Measurements from ENCODE around the gene RABL6.

RABL6 gene

GRCh38 chr9:136804509-136805206 is 3.1 kb upstream of the RABL6 start:
- TF ChIP-seq TAF1 (IDR thresholded peaks at IDR 0.05; ENCODE audit: borderline replicate concordance, insufficient read depth, low read length) (no peak), REST (IDR thresholded peaks at IDR 0.05; ENCODE audit: insufficient read depth in 1 of 2, low read depth in 2 of 2, low read length in 2 of 2) (no peak), SIN3A (IDR thresholded peaks at IDR 0.05; ENCODE audit: borderline replicate concordance, insufficient read depth, low read length) (no peak), FOXP2 (optimal IDR thresholded peaks at IDR 0.05; ENCODE audit: borderline replicate concordance, extremely low read depth, extremely low read length, insufficient read depth) (no peak), POLR2AphosphoS5 (IDR thresholded peaks at IDR 0.05; ENCODE audit: low read depth, low read length) (no peak)

GRCh38 chr9:136805207-136805740 is 2.5 kb upstream of the RABL6 start:
- no peak for TF ChIP-seq POLR2AphosphoS5 (IDR thresholded peaks at IDR 0.05; ENCODE audit: low read depth, low read length)
- TF ChIP-seq FOXP2 (optimal IDR thresholded peaks at IDR 0.05; ENCODE audit: borderline replicate concordance, extremely low read depth, extremely low read length, insufficient read depth), result no peak
- no peak for TF ChIP-seq TAF1 (IDR thresholded peaks at IDR 0.05; ENCODE audit: borderline replicate concordance, insufficient read depth, low read length)
- TF ChIP-seq REST (IDR thresholded peaks at IDR 0.05; ENCODE audit: insufficient read depth in 1 of 2, low read depth in 2 of 2, low read length in 2 of 2), result no peak
- TF ChIP-seq SIN3A (IDR thresholded peaks at IDR 0.05; ENCODE audit: borderline replicate concordance, insufficient read depth, low read length), result no peak

GRCh38 chr9:136806067-136806466 is 1.7 kb upstream of the RABL6 start:
- TF ChIP-seq REST (IDR thresholded peaks at IDR 0.05; ENCODE audit: insufficient read depth in 1 of 2, low read depth in 2 of 2, low read length in 2 of 2) (no peak), SIN3A (IDR thresholded peaks at IDR 0.05; ENCODE audit: borderline replicate concordance, insufficient read depth, low read length) (no peak), POLR2AphosphoS5 (IDR thresholded peaks at IDR 0.05; ENCODE audit: low read depth, low read length) (no peak), TAF1 (IDR thresholded peaks at IDR 0.05; ENCODE audit: borderline replicate concordance, insufficient read depth, low read length) (no peak), FOXP2 (optimal IDR thresholded peaks at IDR 0.05; ENCODE audit: borderline replicate concordance, extremely low read depth, extremely low read length, insufficient read depth) (no peak)

GRCh38 chr9:136806631-136807201 is 1.0 kb upstream of the RABL6 start:
- no peak for TF ChIP-seq TAF1 (IDR thresholded peaks at IDR 0.05; ENCODE audit: borderline replicate concordance, insufficient read depth, low read length)
- TF ChIP-seq REST (IDR thresholded peaks at IDR 0.05; ENCODE audit: insufficient read depth in 1 of 2, low read depth in 2 of 2, low read length in 2 of 2), result no peak
- TF ChIP-seq POLR2AphosphoS5 (IDR thresholded peaks at IDR 0.05; ENCODE audit: low read depth, low read length), result no peak
- no peak for TF ChIP-seq SIN3A (IDR thresholded peaks at IDR 0.05; ENCODE audit: borderline replicate concordance, insufficient read depth, low read length)
- TF ChIP-seq FOXP2 (optimal IDR thresholded peaks at IDR 0.05; ENCODE audit: borderline replicate concordance, extremely low read depth, extremely low read length, insufficient read depth), result no peak

Data from PFSK-1 (cell line).